ENCODE data around the gene CYTH2. TPM values are rescaled to one million over a fixed set of nuclear protein-coding genes. Genes with fewer than 3 reads are reported as not detected.

The CYTH2 gene
- total and polyA plus RNA-seq, 9 of the 15 experiments (the other 6 are each of a cell fraction or from before 2014, with no cell fraction given), result 1.8 to 45.2 (median 23.8) TPM

DNA sequence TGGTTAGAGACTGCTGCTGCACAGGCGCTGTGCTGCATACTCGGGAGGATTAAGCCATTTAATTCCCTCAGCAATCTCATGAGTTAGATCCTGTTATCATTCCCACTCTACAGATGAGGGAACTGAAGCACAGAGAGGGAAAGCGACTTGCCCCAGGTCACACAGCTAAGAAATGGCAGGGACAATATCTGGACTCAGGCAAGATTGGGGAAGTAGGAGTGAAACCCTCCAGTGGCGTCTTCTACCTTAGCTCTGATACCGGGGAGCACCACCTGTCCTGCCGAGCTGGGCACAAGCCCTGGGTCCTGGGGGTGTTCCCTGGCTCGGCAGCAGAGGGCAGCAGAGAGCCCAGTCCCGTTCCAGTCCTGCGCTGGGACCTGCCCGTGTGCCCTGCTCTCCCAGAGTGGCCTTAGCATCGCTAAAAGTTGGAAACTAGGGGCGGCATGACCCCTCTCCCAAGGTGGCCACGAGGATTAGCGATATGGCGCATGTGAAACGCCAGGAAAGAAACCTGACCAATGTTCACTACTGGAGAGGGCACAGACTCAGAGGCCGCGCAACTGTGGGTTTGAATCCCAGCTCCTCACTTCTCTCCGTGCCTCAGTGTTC, 20.5 kb downstream of the CYTH2 start (continued):
- TF ChIP-seq, protein P1, sequence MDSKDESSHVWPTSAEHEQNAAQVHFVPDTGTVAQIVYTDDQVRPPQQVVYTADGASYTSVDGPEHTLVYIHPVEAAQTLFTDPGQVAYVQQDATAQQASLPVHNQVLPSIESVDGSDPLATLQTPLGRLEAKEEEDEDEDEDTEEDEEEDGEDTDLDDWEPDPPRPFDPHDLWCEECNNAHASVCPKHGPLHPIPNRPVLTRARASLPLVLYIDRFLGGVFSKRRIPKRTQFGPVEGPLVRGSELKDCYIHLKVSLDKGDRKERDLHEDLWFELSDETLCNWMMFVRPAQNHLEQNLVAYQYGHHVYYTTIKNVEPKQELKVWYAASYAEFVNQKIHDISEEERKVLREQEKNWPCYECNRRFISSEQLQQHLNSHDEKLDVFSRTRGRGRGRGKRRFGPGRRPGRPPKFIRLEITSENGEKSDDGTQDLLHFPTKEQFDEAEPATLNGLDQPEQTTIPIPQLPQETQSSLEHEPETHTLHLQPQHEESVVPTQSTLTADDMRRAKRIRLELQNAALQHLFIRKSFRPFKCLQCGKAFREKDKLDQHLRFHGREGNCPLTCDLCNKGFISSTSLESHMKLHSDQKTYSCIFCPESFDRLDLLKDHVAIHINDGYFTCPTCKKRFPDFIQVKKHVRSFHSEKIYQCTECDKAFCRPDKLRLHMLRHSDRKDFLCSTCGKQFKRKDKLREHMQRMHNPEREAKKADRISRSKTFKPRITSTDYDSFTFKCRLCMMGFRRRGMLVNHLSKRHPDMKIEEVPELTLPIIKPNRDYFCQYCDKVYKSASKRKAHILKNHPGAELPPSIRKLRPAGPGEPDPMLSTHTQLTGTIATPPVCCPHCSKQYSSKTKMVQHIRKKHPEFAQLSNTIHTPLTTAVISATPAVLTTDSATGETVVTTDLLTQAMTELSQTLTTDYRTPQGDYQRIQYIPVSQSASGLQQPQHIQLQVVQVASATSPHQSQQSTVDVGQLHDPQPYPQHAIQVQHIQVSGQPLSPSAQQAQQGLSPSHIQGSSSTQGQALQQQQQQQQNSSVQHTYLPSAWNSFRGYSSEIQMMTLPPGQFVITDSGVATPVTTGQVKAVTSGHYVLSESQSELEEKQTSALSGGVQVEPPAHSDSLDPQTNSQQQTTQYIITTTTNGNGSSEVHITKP (IDR thresholded peaks at IDR 0.05; ENCODE audit: partially characterized antibody), result peak; percentile 11
- TF ChIP-seq RBM25 (IDR thresholded peaks at IDR 0.05; ENCODE audit: low read depth, low read length, severe bottlenecking) (peak; percentile 90), BCOR (IDR thresholded peaks at IDR 0.05) (peak; percentile 94), ZNF41 (CRISPR knock-in tag; conservative IDR thresholded peaks at IDR 0.05) (no peak), FOXM1 (IDR thresholded peaks at IDR 0.05; ENCODE audit: low read depth) (no peak), FOXM1 (CRISPR knock-in tag; IDR thresholded peaks at IDR 0.05; ENCODE audit: low read depth) (no peak), ARNT (IDR thresholded peaks at IDR 0.05) (0 out of 4 replicates have a peak, but pooled peaks of 1 of the 2 experiments have one; percentile 26), EGR1 (conservative IDR thresholded peaks at IDR 0.05) (no peak), PTRF (tag; IDR thresholded peaks at IDR 0.05) (no peak), EWSR1 (IDR thresholded peaks at IDR 0.05; ENCODE audit: borderline replicate concordance, low read depth, partially characterized antibody) (no peak), NFIX (CRISPR knock-in tag; IDR thresholded peaks at IDR 0.05; ENCODE audit: low read depth) (no peak)

All from K562 (cell line).